ENCODE results near the gene SLC48A1. TPM values are rescaled to one million over a fixed set of nuclear protein-coding genes. Genes with fewer than 3 reads are reported as not detected.
A peak's percentile ranks its signal among the peaks of the same experiment; 100 is the strongest.
"Not testable (repeated sequence)": the region's sequence is repeated elsewhere in the genome, so short reads cannot be mapped to it uniquely, and the experiment has no call there.

SLC48A1 gene
- total RNA-seq, 1 donor: 25.1 TPM

- TF ChIP-seq CTCF (IDR thresholded peaks at IDR 0.05; ENCODE audit: insufficient read depth, low read length): no peak
- peak overlapping the region; percentile 61 for H3K4me3 ChIP-seq (ENCODE audit: low read depth, low read length)
- DNase-seq (ENCODE audit: low read depth): peak; percentile 90
These were observed 39.9 kb downstream of the SLC48A1 start for GRCh38 chr12:47812797-47813510.

GRCh38 chr12:47813511-47814196 lies 40.6 kb downstream of the SLC48A1 start:
- peak overlapping the region; percentile 61 for H3K4me3 ChIP-seq (ENCODE audit: low read depth, low read length)
- DNase-seq (ENCODE audit: low read depth): no peak

GRCh38 chr12:47814539-47815170 lies 41.6 kb downstream of the SLC48A1 start:
- DNase-seq (ENCODE audit: low read depth): no peak

More at GRCh38 chr12:47813511-47814196, 40.6 kb downstream of the SLC48A1 start:
- no peak for TF ChIP-seq CTCF (IDR thresholded peaks at IDR 0.05; ENCODE audit: insufficient read depth, low read length)

GRCh38 chr12:47815447-47815846 lies 42.4 kb downstream of the SLC48A1 start:
- not testable (repeated sequence) for H3K4me3 ChIP-seq (ENCODE audit: low read depth, low read length); DNase-seq (ENCODE audit: low read depth)

More at GRCh38 chr12:47814539-47815170, 41.6 kb downstream of the SLC48A1 start:
- peak overlapping the region; percentile 61 for H3K4me3 ChIP-seq (ENCODE audit: low read depth, low read length)
- no peak for TF ChIP-seq CTCF (IDR thresholded peaks at IDR 0.05; ENCODE audit: insufficient read depth, low read length)

- H3K4me3 ChIP-seq (ENCODE audit: low read depth, low read length): peak overlapping the region; percentile 88
- no peak for TF ChIP-seq CTCF (IDR thresholded peaks at IDR 0.05; ENCODE audit: insufficient read depth, low read length)
- DNase-seq (ENCODE audit: low read depth): no peak
These were observed 43.6 kb downstream of the SLC48A1 start for GRCh38 chr12:47816403-47817271.

GRCh38 chr12:47817272-47818006 lies 44.4 kb downstream of the SLC48A1 start:
- H3K4me3 ChIP-seq (ENCODE audit: low read depth, low read length): peak overlapping the region; percentile 88
- TF ChIP-seq CTCF (IDR thresholded peaks at IDR 0.05; ENCODE audit: insufficient read depth, low read length): peak; percentile 44
- DNase-seq (ENCODE audit: low read depth): no peak
